ENCODE results near the gene ZNF600.
"Not testable (repeated sequence)": the region's sequence is repeated elsewhere in the genome, so short reads cannot be mapped to it uniquely, and the experiment has no call there.

Gene ZNF600

GRCh38 chr19:52741951-52742485 lies 44.6 kb downstream of the ZNF600 start:
- no peak for DNase-seq

- not testable (repeated sequence) for DNase-seq
Measured at GRCh38 chr19:52741371-52741770, 45.2 kb downstream of the ZNF600 start.

- no peak for DNase-seq
Measured at GRCh38 chr19:52739576-52739975, 47.0 kb downstream of the ZNF600 start.

- no peak for DNase-seq
Measured at GRCh38 chr19:52735734-52736133, 50.9 kb downstream of the ZNF600 start.

- DNase-seq, result peak; percentile 92
Measured at GRCh38 chr19:52734893-52735661, 51.5 kb downstream of the ZNF600 start, which contains the start of gene ZNF611. ZNF611 (minus strand) TSS chr19:52735044; CDS start chr19:52715894, 19,150 bp downstream.

- no peak for DNase-seq
Measured at GRCh38 chr19:52734331-52734892, 52.2 kb downstream of the ZNF600 start.

- DNase-seq, result not testable (repeated sequence)
Measured at GRCh38 chr19:52726051-52726450, 60.5 kb downstream of the ZNF600 start.

- no peak for DNase-seq
Measured at GRCh38 chr19:52725528-52725961, 61.0 kb downstream of the ZNF600 start.

- no peak for DNase-seq
Measured at GRCh38 chr19:52724701-52725514, 61.7 kb downstream of the ZNF600 start.

- DNase-seq, result not testable (repeated sequence)
Measured at GRCh38 chr19:52723907-52724598, 62.5 kb downstream of the ZNF600 start.

GRCh38 chr19:52722062-52723003 lies 64.3 kb downstream of the ZNF600 start:
- no peak for DNase-seq

GRCh38 chr19:52720541-52720940 lies 66.0 kb downstream of the ZNF600 start:
- DNase-seq, result not testable (repeated sequence)

GRCh38 chr19:52716522-52716921 lies 70.1 kb downstream of the ZNF600 start:
- no peak for DNase-seq

- not testable (repeated sequence) for DNase-seq
Measured at GRCh38 chr19:52715902-52716301, 70.7 kb downstream of the ZNF600 start.

GRCh38 chr19:52715330-52715729 lies 71.3 kb downstream of the ZNF600 start:
- DNase-seq, result not testable (repeated sequence)

Data from activated gamma-delta T cell (primary cell).